Dedifferentiated amniotic fluid mesenchymal stem cell (primary cell): ENCODE measurements around the gene WDR7.

Experiments used
- DNase-seq: peaks from one replicate; pipeline ENCODE4 v3.0.0-alpha.2; 2016; ENCODE audit errors: extremely low spot score

Gene WDR7

GRCh38 chr18:56650944-56651770 lies at the start of gene WDR7:
WDR7 (plus strand) TSS chr18:56651359; CDS start chr18:56672516, 21,157 bp downstream.
- DNase-seq, result peak; percentile 98

GRCh38 chr18:56606618-56607017 lies 44.5 kb upstream of the WDR7 start:
- DNase-seq, result no peak

- no peak for DNase-seq
Measured at GRCh38 chr18:56615738-56616520, 35.2 kb upstream of the WDR7 start.

- DNase-seq, result no peak
Measured at GRCh38 chr18:56627991-56628390, 23.2 kb upstream of the WDR7 start.

GRCh38 chr18:56632070-56633022 lies 18.8 kb upstream of the WDR7 start:
- no peak for DNase-seq

- no peak for DNase-seq
Measured at GRCh38 chr18:56635007-56635406, 16.2 kb upstream of the WDR7 start.

GRCh38 chr18:56637176-56637575 lies 14.0 kb upstream of the WDR7 start:
- no peak for DNase-seq

GRCh38 chr18:56637711-56638231 lies 13.4 kb upstream of the WDR7 start:
- no peak for DNase-seq

- peak; percentile 99 for DNase-seq
Measured at GRCh38 chr18:56638232-56639103, 12.7 kb upstream of the WDR7 start, which contains the start of gene TXNL1. TXNL1 (minus strand) TSS chr18:56638592; CDS start chr18:56638440, 152 bp downstream.

- no peak for DNase-seq
Measured at GRCh38 chr18:56639104-56639381, 12.1 kb upstream of the WDR7 start.

- no peak for DNase-seq
Measured at GRCh38 chr18:56639571-56639970, 11.6 kb upstream of the WDR7 start.

GRCh38 chr18:56641714-56642337 lies 9.3 kb upstream of the WDR7 start:
- DNase-seq, result no peak

- no peak for DNase-seq
Measured at GRCh38 chr18:56643381-56643780, 7.8 kb upstream of the WDR7 start.

GRCh38 chr18:56645415-56646016 lies 5.6 kb upstream of the WDR7 start:
- DNase-seq, result no peak

GRCh38 chr18:56647071-56647470 lies 4.1 kb upstream of the WDR7 start:
- DNase-seq, result no peak

GRCh38 chr18:56647951-56648893 lies 2.9 kb upstream of the WDR7 start:
- no peak for DNase-seq

GRCh38 chr18:56649996-56650395 lies 1.2 kb upstream of the WDR7 start:
- no peak for DNase-seq

- no peak for DNase-seq
Measured at GRCh38 chr18:56651771-56652092, 573 bp downstream of the WDR7 start.

GRCh38 chr18:56652802-56653201 lies 1.6 kb downstream of the WDR7 start:
- no peak for DNase-seq
